ENCODE results near the gene ADRA1B.

The ADRA1B gene

DNA sequence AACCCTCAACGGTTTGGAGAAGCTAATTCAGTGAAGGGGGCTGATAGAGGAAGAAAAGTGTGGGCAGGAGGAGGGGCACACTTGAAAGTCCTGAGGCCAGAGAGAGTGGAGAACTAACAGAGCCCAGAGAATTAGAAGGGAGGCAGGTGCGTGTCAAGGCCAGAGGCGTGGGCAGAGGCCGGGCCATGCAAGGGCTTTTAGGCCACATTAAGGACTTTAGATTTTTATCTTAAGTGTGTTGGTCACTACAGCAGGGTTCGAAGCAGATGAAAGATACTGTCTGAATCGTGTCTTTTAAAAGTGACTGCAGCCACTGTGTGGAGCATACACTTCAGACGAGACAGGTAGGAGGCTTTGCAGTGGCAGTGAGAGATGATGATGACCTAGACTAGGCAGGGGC lies 6.7 kb downstream of the ADRA1B start:
- Histone ChIP-seq H3K27ac (no peak overlapping the region), H3K4me3 (no peak overlapping the region)
- TF ChIP-seq, protein P1, sequence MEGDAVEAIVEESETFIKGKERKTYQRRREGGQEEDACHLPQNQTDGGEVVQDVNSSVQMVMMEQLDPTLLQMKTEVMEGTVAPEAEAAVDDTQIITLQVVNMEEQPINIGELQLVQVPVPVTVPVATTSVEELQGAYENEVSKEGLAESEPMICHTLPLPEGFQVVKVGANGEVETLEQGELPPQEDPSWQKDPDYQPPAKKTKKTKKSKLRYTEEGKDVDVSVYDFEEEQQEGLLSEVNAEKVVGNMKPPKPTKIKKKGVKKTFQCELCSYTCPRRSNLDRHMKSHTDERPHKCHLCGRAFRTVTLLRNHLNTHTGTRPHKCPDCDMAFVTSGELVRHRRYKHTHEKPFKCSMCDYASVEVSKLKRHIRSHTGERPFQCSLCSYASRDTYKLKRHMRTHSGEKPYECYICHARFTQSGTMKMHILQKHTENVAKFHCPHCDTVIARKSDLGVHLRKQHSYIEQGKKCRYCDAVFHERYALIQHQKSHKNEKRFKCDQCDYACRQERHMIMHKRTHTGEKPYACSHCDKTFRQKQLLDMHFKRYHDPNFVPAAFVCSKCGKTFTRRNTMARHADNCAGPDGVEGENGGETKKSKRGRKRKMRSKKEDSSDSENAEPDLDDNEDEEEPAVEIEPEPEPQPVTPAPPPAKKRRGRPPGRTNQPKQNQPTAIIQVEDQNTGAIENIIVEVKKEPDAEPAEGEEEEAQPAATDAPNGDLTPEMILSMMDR (IDR thresholded peaks at IDR 0.05) = no peak
- DNase-seq (ENCODE audit: low spot score) = no peak

DNA sequence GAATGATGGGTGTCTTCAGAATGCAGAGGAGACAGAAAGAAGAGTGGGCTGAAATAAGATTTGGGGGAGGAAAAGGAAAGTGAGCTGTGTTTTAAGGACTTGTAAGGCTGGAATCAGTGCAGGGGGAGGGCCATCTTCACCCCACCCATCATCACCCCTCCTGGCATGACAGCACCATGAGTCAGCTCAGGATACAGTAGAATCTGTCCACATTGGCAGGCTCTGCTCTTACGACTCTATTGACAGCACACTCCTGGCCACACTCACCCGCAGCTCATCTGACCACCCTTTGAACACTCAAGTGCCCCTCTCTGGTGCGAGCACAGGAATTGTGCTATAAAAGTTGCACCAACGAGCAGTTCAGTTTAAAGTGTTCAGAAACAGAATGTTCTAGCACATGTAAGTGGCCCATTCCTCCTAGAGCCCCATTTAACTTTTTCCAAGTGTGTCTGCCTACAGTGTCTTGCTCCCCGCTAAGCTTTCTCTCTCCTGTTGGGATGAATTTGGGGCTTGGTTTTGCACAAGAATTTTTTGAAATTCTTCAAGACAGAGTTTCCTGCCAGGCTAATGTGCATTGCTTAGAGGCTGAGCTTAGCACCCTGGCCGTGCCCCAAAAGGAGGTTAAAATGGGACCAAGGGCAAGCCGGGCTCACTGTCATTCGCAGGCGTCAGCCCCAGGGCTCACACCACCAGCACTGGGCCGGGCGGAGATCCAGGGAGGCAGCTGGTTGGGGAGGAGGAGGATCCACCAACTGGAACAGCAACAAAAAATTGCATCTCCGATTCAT lies 12.0 kb downstream of the ADRA1B start:
- TF ChIP-seq, protein P1 (IDR thresholded peaks at IDR 0.05) = no peak
- Histone ChIP-seq H3K27ac (peak overlapping the region in 1 of 2 donors; percentile 15), H3K4me3 (no peak overlapping the region)
- DNase-seq (ENCODE audit: low spot score) = no peak

DNA sequence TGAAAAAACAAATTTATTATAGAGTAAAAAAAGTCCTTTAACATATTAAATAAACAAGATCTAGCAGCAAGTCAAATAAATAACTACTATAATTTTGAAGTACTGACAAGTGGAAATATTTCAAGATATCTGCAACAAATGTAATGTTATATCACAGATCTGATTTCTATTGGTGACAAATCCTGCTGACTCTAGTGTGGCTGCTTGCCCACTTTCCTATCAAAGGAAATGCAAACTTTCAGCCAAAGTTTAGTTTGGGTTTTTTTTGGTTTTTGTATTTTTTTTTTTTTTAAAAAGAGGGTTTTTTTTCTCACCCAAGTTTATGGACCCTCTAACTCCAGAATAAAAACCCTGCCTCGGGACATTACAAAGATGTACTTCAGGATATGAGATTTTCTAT lies 12.9 kb downstream of the ADRA1B start:
- TF ChIP-seq, protein P1 (IDR thresholded peaks at IDR 0.05) = no peak
- no peak overlapping the region for H3K27ac ChIP-seq
- H3K4me3 ChIP-seq = no peak overlapping the region
- DNase-seq (ENCODE audit: low spot score) = no peak

DNA sequence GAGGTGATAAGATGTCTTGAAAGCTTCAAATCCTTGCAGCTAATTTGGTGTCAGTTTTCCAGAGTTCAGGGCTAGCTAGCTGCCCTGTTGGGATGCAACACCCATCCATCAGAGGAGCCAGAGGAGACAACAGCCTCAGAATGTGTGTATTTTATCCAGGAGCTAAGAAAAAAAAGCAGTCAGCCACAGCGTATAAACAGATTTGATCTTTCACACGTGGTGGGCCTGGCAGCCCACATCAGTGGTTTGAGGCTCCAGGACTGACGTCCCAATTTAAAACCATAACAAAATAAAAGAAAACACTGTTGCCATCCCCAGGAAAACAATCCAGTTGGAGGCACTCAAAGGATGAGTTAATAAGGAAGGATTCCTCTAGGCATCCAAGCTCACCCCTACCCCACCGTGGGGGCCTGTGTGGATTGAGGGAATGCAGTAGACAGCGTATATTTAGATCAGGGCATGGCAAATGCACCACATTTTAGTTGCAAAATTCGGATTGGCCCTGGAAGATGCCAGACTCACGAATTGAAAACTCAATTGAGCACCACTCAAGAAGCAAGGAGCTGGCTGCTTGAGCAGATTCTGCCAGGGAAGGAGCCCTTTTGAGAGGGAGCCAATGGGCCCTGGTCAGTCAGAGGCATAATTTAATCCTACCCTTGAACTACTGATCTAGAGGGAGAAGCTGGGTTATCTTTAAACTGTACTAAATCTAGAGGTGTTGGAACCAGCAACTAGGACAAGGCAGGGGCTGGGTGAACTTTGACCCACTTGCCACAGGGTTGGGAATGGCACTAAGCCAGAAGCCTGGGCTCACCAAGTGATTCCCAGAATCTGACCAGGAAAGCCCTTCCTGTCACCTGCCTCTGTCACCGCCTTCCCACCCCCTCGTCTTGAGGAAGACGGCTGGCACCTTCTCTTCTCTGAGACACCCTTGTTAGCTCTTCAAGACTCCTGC lies 17.5 kb downstream of the ADRA1B start:
- H3K27ac ChIP-seq = no peak overlapping the region
- no peak overlapping the region for H3K4me3 ChIP-seq
- DNase-seq (ENCODE audit: low spot score) = no peak
- TF ChIP-seq, protein P1 (IDR thresholded peaks at IDR 0.05) = no peak

DNA sequence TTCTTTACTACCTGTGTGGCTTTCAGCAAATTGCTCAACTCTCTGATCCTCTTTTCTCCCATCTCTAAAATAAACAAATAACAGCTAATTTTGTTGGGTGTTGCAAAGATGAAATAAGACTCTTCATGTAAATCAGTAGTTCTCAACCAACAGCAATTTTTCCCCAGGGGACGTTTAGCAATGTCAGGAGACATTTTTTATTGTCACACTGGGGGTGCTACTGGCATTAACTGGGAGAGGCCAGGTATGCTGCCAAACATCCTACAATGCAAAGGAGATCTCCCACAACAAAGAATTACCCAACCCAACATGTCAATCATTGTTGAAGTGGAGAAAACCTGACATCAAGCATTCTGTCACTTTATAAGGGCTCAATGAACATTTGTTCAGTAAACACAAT lies 19.7 kb downstream of the ADRA1B start:
- DNase-seq (ENCODE audit: low spot score) = no peak
- Histone ChIP-seq H3K27ac (no peak overlapping the region), H3K4me3 (no peak overlapping the region)
- TF ChIP-seq, protein P1 (IDR thresholded peaks at IDR 0.05) = no peak

DNA sequence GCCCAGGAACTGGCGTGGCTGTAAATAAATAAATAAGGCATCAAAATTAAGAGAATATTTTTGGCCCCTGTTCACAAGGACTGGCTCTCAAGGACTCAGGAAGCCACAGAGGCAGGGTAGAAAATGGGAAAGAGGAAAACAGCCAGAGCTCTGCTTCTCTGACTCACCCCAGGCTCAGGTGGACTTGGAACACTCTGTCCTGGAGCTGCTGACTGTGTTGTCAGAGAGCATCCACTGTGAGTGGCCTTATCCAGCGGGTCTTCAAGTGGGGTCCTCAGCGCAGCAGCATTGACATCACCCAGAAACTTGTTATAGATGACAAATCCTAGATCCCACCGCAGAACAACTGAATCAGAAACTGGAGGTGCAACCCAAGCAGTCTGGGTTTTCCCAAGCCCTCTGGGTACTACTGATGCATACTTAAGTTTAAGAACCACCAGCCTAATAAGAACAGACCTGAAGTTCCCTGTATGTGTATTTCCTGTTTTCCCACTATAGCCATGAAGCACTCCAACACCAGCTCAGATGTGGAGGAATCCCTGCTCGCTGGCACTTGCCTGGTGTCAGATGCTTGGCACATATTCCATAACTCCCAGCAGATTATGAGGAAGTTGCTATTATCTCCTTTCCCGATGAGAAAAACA lies 20.5 kb downstream of the ADRA1B start:
- no peak overlapping the region for H3K4me3 ChIP-seq
- DNase-seq (ENCODE audit: low spot score) = no peak
- TF ChIP-seq, protein P1 (IDR thresholded peaks at IDR 0.05) = no peak
- H3K27ac ChIP-seq = no peak overlapping the region

Measured in coronary artery (tissue), 2 donors.